GM18508 (cell line): ENCODE results near the gene UBE4A.

ENCODE experiments used
- ATAC-seq: cut with Tn5 transposase; IDR thresholded peaks from one replicate; pipeline ENCODE4 v1.9.1; 2021; ENCODE audit warnings: moderate number of reproducible peaks; ENCODE audit not compliant: insufficient read depth, unreplicated experiment

Gene UBE4A

GRCh38 chr11:118359295-118359958 lies at the start of gene UBE4A:
Gene UBE4A (plus strand): TSS chr11:118359600. CDS start chr11:118365081, 5,481 bp downstream.
- no peak for ATAC-seq

GRCh38 chr11:118310271-118310670 lies 49.1 kb upstream of the UBE4A start:
- no peak for ATAC-seq

- ATAC-seq: no peak
Observed at GRCh38 chr11:118310781-118311485, 48.5 kb upstream of the UBE4A start.

GRCh38 chr11:118311518-118311917 lies 47.9 kb upstream of the UBE4A start:
- ATAC-seq: no peak

GRCh38 chr11:118312328-118312727 lies 47.1 kb upstream of the UBE4A start:
- ATAC-seq: no peak

GRCh38 chr11:118313242-118313641 lies 46.2 kb upstream of the UBE4A start:
- ATAC-seq: no peak

- no peak for ATAC-seq
Observed at GRCh38 chr11:118314988-118315411, 44.4 kb upstream of the UBE4A start.

GRCh38 chr11:118318124-118318523 lies 41.3 kb upstream of the UBE4A start:
- ATAC-seq: no peak

- ATAC-seq: no peak
Observed at GRCh38 chr11:118318581-118319336, 40.6 kb upstream of the UBE4A start.

- no peak for ATAC-seq
Observed at GRCh38 chr11:118319337-118319707, 40.1 kb upstream of the UBE4A start.

GRCh38 chr11:118320515-118320914 lies 38.9 kb upstream of the UBE4A start:
- ATAC-seq: no peak

- no peak for ATAC-seq
Observed at GRCh38 chr11:118321386-118322082, 37.9 kb upstream of the UBE4A start.

- ATAC-seq: no peak
Observed at GRCh38 chr11:118322721-118323120, 36.7 kb upstream of the UBE4A start.

- ATAC-seq: no peak
Observed at GRCh38 chr11:118325283-118325682, 34.1 kb upstream of the UBE4A start.

- no peak for ATAC-seq
Observed at GRCh38 chr11:118328745-118329144, 30.7 kb upstream of the UBE4A start.

- ATAC-seq: no peak
Observed at GRCh38 chr11:118334745-118335144, 24.7 kb upstream of the UBE4A start.

- no peak for ATAC-seq
Observed at GRCh38 chr11:118338637-118339061, 20.8 kb upstream of the UBE4A start.

GRCh38 chr11:118339281-118339961 lies 20.0 kb upstream of the UBE4A start:
- no peak for ATAC-seq

- no peak for ATAC-seq
Observed at GRCh38 chr11:118340449-118340848, 19.0 kb upstream of the UBE4A start.

- ATAC-seq: no peak
Observed at GRCh38 chr11:118341261-118341660, 18.1 kb upstream of the UBE4A start.
